ENCODE results near the gene RPL36. TPM values are rescaled to one million over a fixed set of nuclear protein-coding genes. Genes with fewer than 3 reads are reported as not detected.

The RPL36 gene
- total and polyA plus RNA-seq, 8 donors, result 524 to 1,510 (median 728) TPM

DNA sequence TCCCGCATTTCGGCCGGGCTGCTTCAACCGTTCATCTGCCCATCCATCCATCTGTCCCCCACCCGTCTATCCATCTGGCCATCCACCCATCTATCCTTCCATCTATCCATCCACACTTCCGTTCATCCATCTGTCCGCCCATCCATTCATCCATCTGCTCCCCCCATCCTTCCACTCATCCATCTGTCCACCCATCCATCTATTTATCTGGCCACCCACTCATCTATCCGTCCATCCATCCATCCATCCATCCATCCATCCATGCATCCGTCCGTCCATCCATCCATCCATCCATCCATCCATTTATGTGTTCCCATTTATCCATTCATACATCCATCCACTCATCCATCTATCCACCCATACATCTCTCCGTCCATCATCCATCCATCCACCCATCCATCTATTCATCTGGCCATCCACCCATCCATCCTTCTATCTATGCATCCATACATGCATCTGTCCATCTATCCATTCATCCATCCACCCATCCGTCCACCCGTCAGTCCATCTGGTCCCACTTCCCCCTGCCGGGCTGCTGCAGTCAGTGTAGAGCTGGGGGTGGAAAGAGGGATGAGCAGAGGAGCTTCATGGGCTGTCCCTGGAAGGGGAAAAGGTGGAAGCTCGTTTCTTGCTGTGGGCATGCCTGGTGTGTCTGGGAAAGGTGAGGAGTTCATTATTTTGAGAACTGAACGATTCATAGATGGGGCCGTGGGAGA lies 8.5 kb upstream of the RPL36 start:
- FAIRE-seq, result no peak
- 58 to 72% methylated on average over 15 to 17 of the region's 17 CpGs for WGBS, 2 donors
- no peak for ATAC-seq
- TF ChIP-seq, protein P1, sequence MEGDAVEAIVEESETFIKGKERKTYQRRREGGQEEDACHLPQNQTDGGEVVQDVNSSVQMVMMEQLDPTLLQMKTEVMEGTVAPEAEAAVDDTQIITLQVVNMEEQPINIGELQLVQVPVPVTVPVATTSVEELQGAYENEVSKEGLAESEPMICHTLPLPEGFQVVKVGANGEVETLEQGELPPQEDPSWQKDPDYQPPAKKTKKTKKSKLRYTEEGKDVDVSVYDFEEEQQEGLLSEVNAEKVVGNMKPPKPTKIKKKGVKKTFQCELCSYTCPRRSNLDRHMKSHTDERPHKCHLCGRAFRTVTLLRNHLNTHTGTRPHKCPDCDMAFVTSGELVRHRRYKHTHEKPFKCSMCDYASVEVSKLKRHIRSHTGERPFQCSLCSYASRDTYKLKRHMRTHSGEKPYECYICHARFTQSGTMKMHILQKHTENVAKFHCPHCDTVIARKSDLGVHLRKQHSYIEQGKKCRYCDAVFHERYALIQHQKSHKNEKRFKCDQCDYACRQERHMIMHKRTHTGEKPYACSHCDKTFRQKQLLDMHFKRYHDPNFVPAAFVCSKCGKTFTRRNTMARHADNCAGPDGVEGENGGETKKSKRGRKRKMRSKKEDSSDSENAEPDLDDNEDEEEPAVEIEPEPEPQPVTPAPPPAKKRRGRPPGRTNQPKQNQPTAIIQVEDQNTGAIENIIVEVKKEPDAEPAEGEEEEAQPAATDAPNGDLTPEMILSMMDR (IDR thresholded peaks at IDR 0.05), result no peak
- Histone ChIP-seq H3K4me1 (no peaks in the 10 kb centered on the region), H3K9me3 (no peaks in the 10 kb centered on the region), H3K4me3 (peak overlapping the region; percentile 46 to 93 (median 84)), H3K36me3 (no peaks in the 10 kb centered on the region), H3K27me3 (no peaks in the 10 kb centered on the region), H3K27ac (peak overlapping the region in 1 of 4 donors; percentile 77)
- intact Hi-C loops (cut with DNase I), result no loop called here
- peak in 1 of 6 donors; percentile 40 for DNase-seq

DNA sequence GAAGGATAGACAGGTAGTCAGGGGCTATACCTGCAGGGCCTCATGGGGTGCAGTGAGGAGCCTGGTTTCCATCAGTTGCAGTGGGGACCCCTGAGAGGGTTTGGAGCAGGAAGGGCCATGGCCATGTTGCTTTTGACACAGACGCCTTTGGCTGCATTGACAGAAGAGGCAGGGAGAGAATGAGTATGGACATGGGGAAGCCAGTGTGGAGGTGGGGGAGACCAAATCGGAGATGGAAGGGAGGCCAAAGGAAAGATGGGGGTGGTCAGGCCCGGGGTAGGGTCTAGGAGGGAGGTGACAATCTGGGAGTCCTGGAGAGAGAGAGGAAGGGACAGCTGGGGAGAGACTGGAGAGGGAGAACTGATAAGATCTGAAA lies 8.0 kb upstream of the RPL36 start:
- FAIRE-seq, result no peak
- intact Hi-C loops (cut with DNase I), result no loop called here

DNA sequence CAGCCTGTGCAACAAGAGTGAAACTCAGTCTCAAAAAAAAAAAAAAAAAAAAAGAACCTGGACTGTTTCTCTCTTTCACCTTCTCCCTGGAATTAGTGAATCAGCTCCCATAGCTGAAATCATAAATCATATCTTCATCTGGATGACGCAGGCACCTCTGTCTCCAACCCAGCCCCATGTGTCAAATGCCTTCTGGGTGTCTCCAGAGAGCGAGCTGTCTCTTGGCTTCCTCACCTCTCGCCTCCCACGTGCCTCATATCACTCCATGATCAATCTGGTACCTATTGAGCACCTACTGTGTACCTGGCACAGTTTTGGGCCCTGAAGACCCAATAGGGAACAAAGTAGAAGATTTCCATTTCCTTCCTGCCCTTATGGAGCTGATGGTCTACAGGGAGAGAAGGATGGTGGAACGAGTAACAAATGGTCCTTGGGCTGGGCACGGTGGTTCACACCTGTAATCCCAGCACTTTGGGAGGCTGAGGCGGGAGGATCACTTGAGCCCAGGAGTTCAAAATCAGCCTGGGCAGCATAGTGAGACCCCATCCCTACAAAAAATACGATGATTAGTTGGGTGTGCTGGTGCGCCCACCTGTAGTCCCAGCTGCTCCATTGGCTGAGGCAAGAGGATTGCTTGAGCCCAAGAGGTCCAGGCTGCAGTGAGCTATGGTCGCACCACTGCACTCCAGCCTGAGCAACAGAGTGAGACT lies 6.8 kb upstream of the RPL36 start:
- DNase-seq (peak in 1 of 6 donors; percentile 14), FAIRE-seq (no peak), ATAC-seq (no peak)
- TF ChIP-seq, protein P1 (IDR thresholded peaks at IDR 0.05), result no peak
- H3K4me3 ChIP-seq, result no peak overlapping the region
- no peak overlapping the region for H3K27ac ChIP-seq
- no peaks in the 10 kb centered on the region for H3K9me3 ChIP-seq
- no peaks in the 10 kb centered on the region for H3K36me3 ChIP-seq
- WGBS, 2 donors, result 88 to 91% methylated on average over 10 of the region's 10 CpGs
- no peaks in the 10 kb centered on the region for H3K27me3 ChIP-seq
- peaks cover 0 to 3% (median 0%) of the 10 kb centered on the region in 3 donors for H3K4me1 ChIP-seq
- intact Hi-C loops (cut with DNase I), result no loop called here

More for the DNA sequence above, 8.0 kb upstream of the RPL36 start:
- DNase-seq, result no peak
- H3K9me3 ChIP-seq, result no peaks in the 10 kb centered on the region
- H3K36me3 ChIP-seq, result no peaks in the 10 kb centered on the region
- TF ChIP-seq, protein P1 (IDR thresholded peaks at IDR 0.05), result no peak
- no peaks in the 10 kb centered on the region for H3K27me3 ChIP-seq
- H3K27ac ChIP-seq, result no peak overlapping the region
- 88% methylated on average over 3 of the region's 3 CpGs for WGBS, 2 donors
- no peak overlapping the region for H3K4me3 ChIP-seq
- no peak for ATAC-seq
- H3K4me1 ChIP-seq, result no peaks in the 10 kb centered on the region

DNA sequence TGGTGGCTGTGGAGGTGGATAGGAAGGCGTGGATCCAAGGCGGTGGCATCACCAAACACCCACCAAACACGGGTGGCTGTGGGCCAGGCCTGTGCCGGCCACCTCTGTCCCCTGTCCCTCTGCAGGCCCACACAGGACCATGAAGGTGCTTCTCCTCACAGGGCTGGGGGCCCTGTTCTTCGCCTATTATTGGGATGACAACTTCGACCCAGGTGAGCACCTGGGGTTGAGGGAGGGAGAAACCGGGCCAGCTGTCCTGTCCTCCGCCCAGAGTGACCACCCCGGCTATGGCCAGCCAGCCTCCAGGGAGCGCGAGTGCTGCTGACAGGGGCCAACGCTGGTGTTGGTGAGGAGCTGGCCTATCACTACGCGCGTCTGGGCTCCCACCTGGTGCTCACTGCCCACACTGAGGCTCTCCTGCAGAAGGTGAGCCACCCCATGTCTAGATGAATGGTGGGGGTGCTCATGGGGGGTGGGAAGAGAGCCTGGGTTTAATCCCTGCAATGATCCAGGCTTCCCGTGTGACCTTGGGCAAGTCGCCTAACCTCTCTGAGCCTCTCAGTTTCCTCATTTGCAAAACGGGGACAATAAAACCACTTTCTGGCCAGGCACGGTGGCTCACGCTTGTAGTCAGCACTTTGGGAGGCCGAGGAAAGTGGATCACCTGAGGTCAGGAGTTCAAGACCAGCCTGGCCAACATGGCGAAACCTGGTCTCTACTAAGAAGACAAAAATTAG lies 5.2 kb upstream of the RPL36 start:
- Histone ChIP-seq H3K4me3 (no peak overlapping the region), H3K9me3 (no peaks in the 10 kb centered on the region), H3K27ac (no peak overlapping the region), H3K36me3 (no peaks in the 10 kb centered on the region), H3K4me1 (peaks cover 0 to 3% (median 0%) of the 10 kb centered on the region in 3 donors), H3K27me3 (no peaks in the 10 kb centered on the region)
- DNase-seq (peak in 3 of 6 donors; percentile 27 to 76 (median 55)), FAIRE-seq (no peak), ATAC-seq (no peak)
- intact Hi-C loops (cut with DNase I), result no loop called here
- TF ChIP-seq, protein P1 (IDR thresholded peaks at IDR 0.05), result no peak
- WGBS, 2 donors, result 75 to 81% methylated on average over 21 to 22 of the region's 22 CpGs

All from pancreas (tissue), 10 donors.